ACC112 (cell line): ENCODE measurements around the gene TWIST2.

Source experiments
- H2AFZ ChIP-seq: fragments of 200-600 bp; sonication (generic); one replicate; pipeline ENCODE4 v1.6.0; 2017; ENCODE audit warnings: antibody characterized with exemption, low read length; ENCODE audit not compliant: unreplicated experiment
- H3K27ac ChIP-seq: fragments of 200-600 bp; sonication (generic); 2 replicates; pipeline ENCODE4 v1.5.1; 2014; ENCODE audit warnings: low read depth, mild to moderate bottlenecking, antibody characterized with exemption, low read length, moderate library complexity
- H3K27me3 ChIP-seq: fragments of 200-600 bp; sonication (generic); 2 replicates; pipeline ENCODE4 v1.6.1; 2014; ENCODE audit warnings: mild to moderate bottlenecking, antibody characterized with exemption, low read length, moderate library complexity, mixed read lengths; ENCODE audit not compliant: insufficient read depth
- H3K36me3 ChIP-seq: fragments of 200-600 bp; sonication (generic); 2 replicates; pipeline ENCODE4 v1.6.1; 2016; ENCODE audit warnings: mild to moderate bottlenecking, antibody characterized with exemption, low read length, moderate library complexity, mixed read lengths; ENCODE audit not compliant: insufficient read depth
- H3K4me1 ChIP-seq: fragments of 200-600 bp; sonication (generic); one replicate; pipeline ENCODE4 v1.6.1; 2016; ENCODE audit warnings: low read length, mixed read lengths; ENCODE audit not compliant: insufficient read depth, unreplicated experiment, control insufficient read depth
- H3K4me3 ChIP-seq: fragments of 200-600 bp; sonication (generic); 2 replicates; pipeline ENCODE4 v1.5.1; 2014; ENCODE audit warnings: mild to moderate bottlenecking, low read depth, low read length
- H3K79me2 ChIP-seq: fragments of 200-600 bp; sonication (generic); one replicate; pipeline ENCODE4 v1.6.0; 2016; ENCODE audit warnings: low read length; ENCODE audit not compliant: control insufficient read depth, unreplicated experiment, insufficient read depth

Gene TWIST2

DNA sequence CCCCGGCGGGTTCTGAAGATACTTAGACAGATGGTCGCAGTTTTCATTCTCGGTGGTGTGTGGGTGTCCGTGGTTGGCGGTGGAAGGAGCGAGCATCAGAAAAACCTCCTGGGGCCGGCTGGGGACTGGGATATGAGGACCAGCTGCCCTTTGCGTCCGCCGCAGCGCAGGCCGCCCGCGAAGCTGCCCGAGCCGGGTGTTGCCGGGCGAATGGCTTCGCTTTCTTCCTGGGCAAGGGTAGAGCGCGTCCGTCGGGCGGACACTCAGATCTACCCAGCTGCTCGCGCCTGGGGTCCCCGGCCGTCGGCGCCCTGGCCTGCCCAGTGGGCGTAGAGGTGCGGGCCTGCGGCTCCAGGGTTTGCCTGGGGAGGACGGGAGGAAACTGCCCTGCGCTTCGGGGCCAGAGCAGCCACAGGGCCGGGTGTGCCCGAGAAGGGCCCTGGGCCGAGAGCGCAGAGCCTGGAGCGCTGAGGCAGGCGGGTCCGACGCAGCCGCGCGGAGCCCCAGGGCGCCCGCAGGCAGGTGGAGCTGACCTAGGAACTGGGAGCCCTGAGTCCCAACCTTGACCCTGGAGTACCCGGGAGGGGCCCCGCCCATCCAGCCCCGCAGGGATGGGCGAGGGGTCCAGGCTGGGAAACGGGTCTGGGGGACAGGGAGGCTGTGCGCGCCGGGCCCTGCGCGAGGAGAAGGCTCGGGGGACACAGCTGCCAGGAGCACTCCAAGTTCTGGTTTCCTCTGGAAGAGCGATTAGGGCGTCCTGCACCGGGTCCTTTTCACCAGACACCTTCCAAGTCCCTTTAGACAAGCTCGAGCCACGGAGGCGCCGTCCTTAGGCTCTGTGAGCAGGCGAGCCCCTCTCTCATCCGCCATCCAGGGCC, 1.3 kb downstream of the TWIST2 start:
- peak overlapping the region; percentile 36 for H2AFZ ChIP-seq

DNA sequence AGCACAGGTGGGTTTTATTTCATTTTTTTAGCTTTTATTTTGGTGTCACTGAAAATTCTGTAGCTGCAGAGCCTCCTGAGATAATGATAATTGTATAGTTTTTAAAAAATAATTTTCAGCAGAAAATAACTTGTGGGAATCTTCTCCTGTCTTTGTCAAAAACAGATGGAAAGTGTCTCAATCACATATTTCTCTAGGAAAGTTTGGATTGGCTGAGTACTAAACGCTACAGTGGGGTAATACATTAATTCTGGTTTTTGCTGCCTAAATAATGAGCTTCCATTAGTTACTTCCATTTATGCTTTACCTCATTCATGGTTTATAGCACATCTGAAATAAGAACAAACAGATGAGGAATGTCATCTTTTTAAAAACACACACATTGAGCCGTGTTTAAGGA, 2.2 kb downstream of the TWIST2 start:
- H3K27me3 ChIP-seq, result no peaks in the 10 kb centered on the region

More for the DNA sequence above, 1.3 kb downstream of the TWIST2 start:
- peaks cover 19% of the 10 kb centered on the region for H3K4me1 ChIP-seq
- peak overlapping the region; percentile 57; the same call in 1 of the 2 replicates for H3K27ac ChIP-seq
- no peaks in the 10 kb centered on the region for H3K36me3 ChIP-seq
- H3K27me3 ChIP-seq, result no peaks in the 10 kb centered on the region
- peaks cover 67% of the 10 kb centered on the region for H3K79me2 ChIP-seq
- H3K4me3 ChIP-seq, result peak overlapping the region; percentile 98

DNA sequence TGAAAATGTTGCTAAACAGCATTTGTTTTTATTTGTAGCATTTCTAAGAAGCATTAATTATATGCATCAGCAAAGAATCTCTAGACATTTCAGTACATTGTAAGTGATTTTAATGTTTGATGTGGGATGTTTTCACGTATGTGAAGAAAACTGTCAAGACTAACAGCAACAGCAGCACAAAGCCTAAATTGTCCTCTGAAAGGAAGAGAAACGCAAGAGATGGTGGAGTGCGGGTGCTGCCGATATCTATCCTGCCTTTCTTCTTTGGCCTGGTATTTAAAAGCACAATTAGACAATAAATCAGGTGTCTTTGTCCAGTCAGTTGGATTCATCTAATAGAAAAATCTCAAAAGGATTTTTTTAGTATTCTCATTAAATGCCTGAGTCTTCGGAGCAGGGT, 3.1 kb downstream of the TWIST2 start:
- H2AFZ ChIP-seq, result no peak overlapping the region
- peak overlapping the region; percentile 98 for H3K4me3 ChIP-seq
- peaks cover 14% of the 10 kb centered on the region for H3K4me1 ChIP-seq
- H3K27me3 ChIP-seq, result no peaks in the 10 kb centered on the region
- H3K79me2 ChIP-seq, result peaks cover 78% of the 10 kb centered on the region
- H3K36me3 ChIP-seq, result no peaks in the 10 kb centered on the region
- H3K27ac ChIP-seq, result peak overlapping the region; percentile 30; the same call in 1 of the 2 replicates

More for the DNA sequence above, 2.2 kb downstream of the TWIST2 start:
- Histone ChIP-seq H2AFZ (no peak overlapping the region), H3K36me3 (no peaks in the 10 kb centered on the region), H3K4me1 (peaks cover 19% of the 10 kb centered on the region), H3K27ac (peak overlapping the region; percentile 57; the same call in 1 of the 2 replicates), H3K4me3 (peak overlapping the region; percentile 98), H3K79me2 (peaks cover 76% of the 10 kb centered on the region)

DNA sequence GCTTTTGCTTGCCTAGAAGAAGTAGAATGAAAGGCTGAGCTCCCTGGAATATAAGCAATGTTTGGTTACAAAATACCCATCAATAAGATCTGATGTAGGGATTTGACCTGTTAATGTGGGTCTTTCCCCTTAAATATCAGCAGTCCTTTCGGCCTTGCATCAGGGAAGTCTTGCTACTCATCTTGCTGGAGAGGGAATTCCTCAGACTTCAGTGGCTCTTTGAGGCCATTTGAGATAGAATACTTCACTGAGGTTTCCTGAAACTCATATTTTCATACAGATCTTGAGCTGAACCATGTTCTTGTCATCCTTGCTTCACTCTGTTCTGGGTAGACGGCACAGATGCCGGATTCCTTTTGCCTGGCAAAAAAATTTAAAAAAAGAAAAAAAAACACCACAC, 3.9 kb downstream of the TWIST2 start:
- H3K27me3 ChIP-seq, result no peaks in the 10 kb centered on the region
- no peaks in the 10 kb centered on the region for H3K36me3 ChIP-seq
- peak overlapping the region; percentile 30 for H3K27ac ChIP-seq
- H3K79me2 ChIP-seq, result peaks cover 85% of the 10 kb centered on the region
- H3K4me3 ChIP-seq, result peak overlapping the region; percentile 98
- peaks cover 15% of the 10 kb centered on the region for H3K4me1 ChIP-seq
- no peak overlapping the region for H2AFZ ChIP-seq

DNA sequence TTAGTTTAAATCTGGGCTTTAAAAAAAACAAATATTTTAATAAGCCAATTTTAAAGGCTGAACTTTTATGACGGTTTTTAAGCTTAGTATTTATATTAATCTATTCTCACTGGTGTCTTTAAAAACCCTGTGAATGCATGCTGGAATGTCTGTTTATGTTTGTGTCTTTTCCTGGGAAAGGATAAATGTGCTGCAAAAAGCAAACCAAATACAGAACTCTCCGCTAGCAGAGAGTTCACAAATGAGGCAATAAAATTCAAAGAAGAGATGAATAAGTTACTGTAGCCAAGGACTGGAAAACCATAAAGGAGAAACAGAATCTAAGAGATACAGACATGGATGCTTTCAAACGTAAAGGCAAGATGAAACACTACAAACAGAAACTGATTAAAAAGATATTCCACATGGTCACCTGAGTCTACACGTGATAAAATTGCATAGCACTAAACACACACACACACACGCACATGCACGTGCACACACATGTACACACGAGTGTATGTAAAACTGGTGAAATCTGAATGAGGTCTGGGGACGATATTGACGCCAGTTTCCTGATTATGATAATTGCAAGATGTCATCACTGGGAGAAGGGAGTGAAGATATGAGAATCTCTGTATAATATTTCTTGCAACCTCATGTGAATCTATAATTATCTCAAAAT, 4.5 kb downstream of the TWIST2 start:
- peaks cover 90% of the 10 kb centered on the region for H3K79me2 ChIP-seq
- H3K27me3 ChIP-seq, result no peaks in the 10 kb centered on the region
- H2AFZ ChIP-seq, result no peak overlapping the region
- no peaks in the 10 kb centered on the region for H3K36me3 ChIP-seq
- peak overlapping the region; percentile 30 for H3K27ac ChIP-seq
- H3K4me3 ChIP-seq, result peak overlapping the region; percentile 98
- peaks cover 15% of the 10 kb centered on the region for H3K4me1 ChIP-seq

DNA sequence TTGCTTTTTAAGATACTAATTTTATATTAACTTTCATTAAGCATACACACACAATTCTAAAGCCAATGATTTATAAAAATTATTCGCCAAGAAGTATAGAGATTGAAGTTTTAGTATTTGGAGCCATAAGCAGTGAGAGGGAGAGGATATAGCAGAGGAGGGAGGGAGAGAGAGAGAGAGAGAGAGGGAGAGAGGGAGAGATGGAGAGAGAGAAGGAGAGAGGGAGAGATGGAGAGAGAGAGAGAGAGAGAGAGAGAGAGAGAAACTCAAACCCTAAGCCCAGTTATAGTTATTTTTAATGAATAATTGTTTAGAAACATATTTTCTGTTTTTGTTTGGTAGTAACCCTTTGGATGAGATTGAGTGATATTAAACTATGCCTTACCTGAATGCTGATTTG, 5.3 kb downstream of the TWIST2 start:
- Histone ChIP-seq H3K36me3 (no peaks in the 10 kb centered on the region), H3K79me2 (peaks cover 90% of the 10 kb centered on the region), H3K4me1 (peaks cover 15% of the 10 kb centered on the region), H2AFZ (no peak overlapping the region), H3K4me3 (peak overlapping the region; percentile 61), H3K27ac (peak overlapping the region; percentile 63), H3K27me3 (no peaks in the 10 kb centered on the region)

DNA sequence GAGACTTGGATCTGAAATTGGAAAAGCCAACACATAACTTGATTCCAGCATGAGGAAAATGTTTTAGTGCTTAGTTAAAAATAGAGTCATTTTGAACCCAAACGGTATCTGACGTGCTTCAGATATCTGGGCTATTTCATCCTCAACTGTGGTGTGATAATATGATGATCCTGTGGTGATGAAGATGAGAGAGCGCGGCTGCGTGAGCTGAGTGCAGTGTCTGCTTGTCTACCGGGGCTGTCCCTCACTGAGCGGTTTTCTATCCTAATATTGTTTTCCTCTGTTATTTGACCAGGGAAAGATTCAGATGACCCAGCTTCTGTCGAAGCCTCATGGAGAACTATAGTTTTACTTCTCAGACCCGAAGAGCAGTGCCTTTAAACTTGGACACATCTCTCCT, 5.8 kb downstream of the TWIST2 start:
- no peaks in the 10 kb centered on the region for H3K27me3 ChIP-seq
- no peak overlapping the region for H2AFZ ChIP-seq
- peak overlapping the region; percentile 63 for H3K27ac ChIP-seq
- H3K4me3 ChIP-seq, result peak overlapping the region; percentile 61
- H3K36me3 ChIP-seq, result no peaks in the 10 kb centered on the region
- H3K79me2 ChIP-seq, result peaks cover 90% of the 10 kb centered on the region
- peaks cover 15% of the 10 kb centered on the region for H3K4me1 ChIP-seq

DNA sequence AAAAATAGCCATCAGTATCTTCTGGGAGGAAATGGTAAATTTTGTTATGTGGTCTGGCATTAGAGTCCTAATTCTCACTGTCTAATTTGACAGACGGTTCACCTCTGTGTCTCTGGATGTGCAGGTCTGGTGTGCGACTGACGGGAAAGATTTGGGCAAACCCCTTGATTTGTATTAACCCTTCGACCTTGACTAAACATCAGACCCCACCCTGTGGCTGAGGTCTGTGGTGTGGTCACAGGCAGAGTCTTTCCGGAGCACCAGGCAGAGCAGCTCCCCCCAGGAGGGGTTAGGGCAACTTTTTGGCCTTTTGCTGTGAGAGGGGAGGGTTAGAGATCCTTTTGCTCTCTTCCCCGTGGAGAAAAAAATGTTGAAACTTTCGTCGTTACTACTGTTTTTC, 6.4 kb downstream of the TWIST2 start:
- peaks cover 88% of the 10 kb centered on the region for H3K79me2 ChIP-seq
- peaks cover 15% of the 10 kb centered on the region for H3K4me1 ChIP-seq
- H3K36me3 ChIP-seq, result no peaks in the 10 kb centered on the region
- no peaks in the 10 kb centered on the region for H3K27me3 ChIP-seq
- peak overlapping the region; percentile 61 for H3K4me3 ChIP-seq
- H3K27ac ChIP-seq, result peak overlapping the region; percentile 63
- no peak overlapping the region for H2AFZ ChIP-seq

DNA sequence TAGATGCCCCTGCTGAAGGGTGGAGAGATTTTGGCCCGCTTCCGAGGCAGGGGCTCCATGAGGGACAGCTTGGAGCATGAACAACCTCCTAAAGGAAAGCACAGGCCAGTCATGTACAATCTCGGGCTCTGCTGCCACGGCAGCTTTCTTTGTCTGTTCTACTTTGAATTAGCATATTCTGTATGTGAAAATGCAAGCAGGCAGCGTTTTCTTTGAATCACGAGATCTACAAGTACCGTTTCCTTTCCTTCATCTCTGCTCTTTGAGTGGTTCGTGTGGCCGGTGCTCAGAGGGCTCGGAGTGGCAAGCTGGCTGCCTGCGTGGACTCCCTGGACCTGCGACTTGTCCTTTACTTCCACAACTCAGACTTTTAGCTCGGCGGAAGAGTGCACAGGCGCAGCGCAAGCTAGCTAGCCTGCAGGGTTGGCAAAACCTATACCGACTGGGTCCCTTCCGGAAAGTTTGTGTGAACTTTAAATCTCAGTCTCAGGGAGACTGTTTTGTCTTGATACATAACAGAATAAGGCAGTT, 6.9 kb downstream of the TWIST2 start:
- Histone ChIP-seq H3K79me2 (peaks cover 88% of the 10 kb centered on the region), H3K4me3 (peak overlapping the region; percentile 61), H3K27ac (peak overlapping the region; percentile 63), H3K4me1 (peaks cover 15% of the 10 kb centered on the region), H2AFZ (no peak overlapping the region), H3K36me3 (no peaks in the 10 kb centered on the region), H3K27me3 (no peaks in the 10 kb centered on the region)

DNA sequence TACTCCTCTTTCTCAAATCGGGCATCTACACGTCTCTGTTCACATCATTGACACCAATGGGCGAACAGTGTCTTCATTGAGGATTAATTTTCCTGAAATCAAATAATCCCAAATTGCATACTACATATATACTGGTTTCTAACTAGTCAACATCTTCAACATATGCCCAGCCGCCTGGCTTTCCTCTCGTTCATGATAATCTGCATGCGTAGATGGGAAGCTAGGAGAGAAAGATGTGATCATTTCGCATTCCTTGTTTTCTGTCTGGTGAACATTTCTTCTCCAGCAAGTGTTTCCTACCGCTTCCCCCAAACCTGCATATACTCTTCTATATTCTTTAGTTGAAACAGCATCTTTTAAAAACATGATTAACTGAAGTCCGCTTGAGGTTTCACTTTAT, 7.4 kb downstream of the TWIST2 start:
- Histone ChIP-seq H3K4me3 (peak overlapping the region; percentile 61), H3K4me1 (peaks cover 15% of the 10 kb centered on the region), H3K36me3 (no peaks in the 10 kb centered on the region), H3K27me3 (no peaks in the 10 kb centered on the region), H2AFZ (no peak overlapping the region), H3K27ac (peak overlapping the region; percentile 63), H3K79me2 (peaks cover 88% of the 10 kb centered on the region)
